ELR (cell line): ENCODE results near the gene BCL7B.
"Not testable (repeated sequence)": the region's sequence is repeated elsewhere in the genome, so short reads cannot be mapped to it uniquely, and the experiment has no call there.

Source experiments
- DNase-seq: peaks from one replicate; pipeline ENCODE4 v3.0.0-alpha.2; 2015; ENCODE audit warnings: low read depth

The BCL7B gene

DNA sequence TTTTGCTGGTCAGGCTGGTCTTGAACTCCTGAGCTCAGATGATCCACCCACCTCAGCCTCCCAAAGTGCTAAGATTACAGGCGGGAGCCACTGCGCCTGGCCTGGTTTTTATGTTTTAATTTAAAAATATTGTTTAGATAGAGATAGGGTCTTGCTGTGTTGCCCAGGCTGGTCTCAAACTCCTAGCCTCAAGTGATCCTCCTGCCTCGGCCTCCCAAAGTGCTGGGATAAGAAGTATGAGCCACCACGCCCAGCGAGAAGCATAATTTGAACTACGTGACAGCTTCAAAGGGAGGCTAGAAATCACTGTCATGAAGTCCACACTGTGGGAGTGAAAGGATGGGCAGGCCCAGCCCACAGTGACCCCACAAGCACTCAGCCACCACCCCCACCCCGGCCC lies 21.6 kb downstream of the BCL7B start:
- not testable (repeated sequence) for DNase-seq

DNA sequence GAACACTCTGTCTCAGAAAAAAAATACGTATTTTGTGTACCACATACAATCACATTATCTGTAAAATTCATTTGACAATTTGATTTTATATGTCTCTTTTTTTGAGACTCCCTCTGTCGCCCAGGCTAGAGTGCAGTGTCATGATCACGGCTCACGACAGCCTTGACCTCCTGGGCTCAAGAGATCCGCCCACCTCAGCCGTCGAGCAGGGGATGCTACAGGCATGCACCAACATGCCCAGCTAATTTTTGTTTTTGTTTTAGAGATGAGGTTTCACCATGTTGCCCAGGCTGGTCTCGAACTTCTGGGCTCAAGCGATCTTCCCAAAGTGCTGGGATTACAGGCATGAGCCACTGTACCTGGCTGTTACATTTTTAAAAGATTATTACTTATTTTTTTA lies 23.7 kb downstream of the BCL7B start:
- DNase-seq, result no peak

DNA sequence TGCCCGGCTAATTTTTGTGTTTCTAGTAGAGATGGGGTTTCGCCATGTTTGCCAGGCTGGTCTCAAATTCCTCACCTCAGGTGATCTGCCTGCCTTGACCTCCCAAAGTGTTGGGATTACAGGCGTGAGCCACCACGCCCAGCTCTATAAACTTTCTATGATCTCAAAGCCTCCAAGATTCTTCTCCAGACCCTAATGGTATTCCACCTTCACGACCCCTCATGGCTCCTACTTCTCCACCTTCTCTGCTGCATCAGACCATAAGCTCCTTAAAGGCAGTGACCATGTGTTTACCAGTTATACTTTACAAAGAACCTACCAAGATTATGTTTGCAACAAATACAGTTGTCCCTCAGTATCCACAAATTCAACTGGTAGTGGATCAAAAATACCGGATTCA lies 25.3 kb downstream of the BCL7B start:
- no peak for DNase-seq

DNA sequence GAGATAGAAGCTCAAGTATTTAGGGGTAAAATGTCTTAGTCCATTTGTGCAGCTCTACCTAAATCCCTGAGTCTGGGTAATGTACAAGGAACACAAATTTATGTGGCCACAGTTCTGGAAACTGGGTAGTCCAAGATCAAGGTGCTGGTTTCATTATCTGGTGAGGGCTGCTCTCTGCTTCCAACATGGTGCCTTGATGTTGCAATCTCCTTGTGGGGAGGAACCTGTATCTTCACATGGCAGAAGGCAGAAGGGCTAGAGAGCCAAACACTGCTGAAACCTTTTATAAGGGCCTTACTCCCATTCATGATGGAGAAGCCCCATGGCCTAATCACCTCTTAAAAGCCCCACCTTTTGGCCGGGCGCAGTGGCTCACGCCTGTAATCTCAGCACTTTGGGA lies 26.7 kb downstream of the BCL7B start:
- no peak for DNase-seq

DNA sequence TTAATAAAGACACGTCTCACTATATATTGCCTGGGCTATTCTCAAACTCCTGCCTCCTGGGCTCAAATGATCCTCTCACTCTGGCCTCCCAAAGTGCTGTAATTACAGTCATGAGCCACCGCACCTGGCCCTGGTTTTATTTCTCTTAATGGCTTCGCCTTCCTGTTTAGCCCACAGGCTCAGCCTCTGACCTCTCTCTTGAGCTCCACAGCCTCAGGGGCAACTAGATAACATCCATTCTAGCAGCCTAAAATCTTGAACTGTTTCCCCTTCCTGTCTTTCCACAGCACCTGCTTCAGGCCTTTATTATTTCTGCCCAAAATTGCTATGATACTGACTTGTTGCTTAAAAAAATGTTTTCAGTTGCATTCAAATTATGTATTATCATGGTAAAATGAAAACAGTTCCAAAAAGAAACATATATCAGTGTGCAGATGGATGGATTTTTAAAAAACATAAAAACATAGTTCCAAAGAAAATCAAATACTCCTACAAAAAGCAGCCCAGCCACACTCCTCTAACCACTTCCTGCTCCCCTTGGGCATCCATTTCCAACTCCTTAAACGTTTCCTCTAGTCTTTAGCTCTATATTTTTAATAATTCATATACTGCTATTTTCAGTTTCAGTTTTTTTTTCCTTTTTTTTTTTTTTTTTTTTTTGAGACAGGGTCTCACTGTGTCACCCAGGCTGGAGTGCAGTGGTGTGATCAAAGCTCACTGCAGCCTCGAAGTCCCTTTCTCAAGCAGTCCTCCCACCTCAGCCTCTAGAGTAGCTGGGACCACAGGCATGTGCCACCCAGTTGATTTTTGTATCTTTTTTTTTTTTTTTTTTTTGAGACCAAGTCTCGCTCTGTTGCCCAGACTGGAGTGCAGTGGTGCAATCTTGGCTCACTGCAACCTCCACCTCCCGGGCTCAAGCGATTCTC lies 30.3 kb downstream of the BCL7B start:
- DNase-seq, result peak; percentile 23

DNA sequence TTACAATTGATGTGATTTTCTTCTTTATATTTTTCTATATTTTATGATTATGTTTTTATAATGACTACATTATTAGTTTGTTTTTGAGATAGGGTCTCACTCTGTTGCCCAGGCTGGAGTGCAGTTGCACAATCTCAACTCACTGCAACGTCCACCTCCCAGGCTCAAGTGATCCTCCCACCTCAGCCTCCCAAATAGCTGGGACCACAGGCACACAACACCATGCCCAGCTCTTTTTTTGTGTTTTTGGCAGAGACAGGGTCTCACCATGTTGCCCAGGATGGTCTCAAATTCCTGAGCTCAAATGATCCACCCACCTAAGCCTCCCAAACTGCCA lies 31.4 kb downstream of the BCL7B start:
- DNase-seq, result not testable (repeated sequence)

DNA sequence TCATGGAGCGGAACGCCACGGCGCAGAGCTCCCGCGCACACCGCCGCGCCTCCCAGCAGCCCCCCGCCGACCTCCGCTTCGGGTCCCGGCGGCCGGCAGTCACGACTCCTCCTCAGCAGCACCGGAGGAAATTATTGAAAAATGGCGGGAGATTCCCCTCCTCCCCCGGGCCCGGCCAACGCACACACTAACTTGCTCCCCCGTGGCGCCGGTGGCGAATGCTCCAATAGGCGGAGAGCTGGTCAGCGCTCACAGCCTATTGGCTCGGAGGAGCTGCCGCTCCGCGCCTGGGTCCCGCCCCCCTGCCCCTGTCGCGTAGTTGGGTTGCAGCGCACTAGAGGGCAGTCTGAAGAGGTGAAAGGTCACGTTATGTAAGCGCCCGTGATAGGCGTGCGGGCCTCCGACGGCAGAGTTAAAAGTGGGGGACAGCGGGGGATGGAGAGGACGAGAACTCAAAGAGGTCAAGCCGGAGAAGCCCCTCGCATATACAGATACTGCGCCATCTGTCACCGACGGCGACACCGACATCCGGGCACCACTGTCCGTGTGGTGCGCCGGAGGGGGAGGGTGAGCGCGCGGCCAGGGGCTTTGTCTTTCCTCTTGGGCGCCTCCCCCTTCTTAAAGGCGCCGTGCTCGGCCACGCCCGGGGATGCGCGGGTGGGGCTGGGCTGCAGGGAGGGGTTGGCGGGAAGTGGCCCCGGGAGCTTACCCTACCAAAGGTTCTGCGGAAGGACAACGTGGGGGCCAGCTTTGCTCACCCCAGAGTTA lies 35.2 kb downstream of the BCL7B start, which contains the start of gene BAZ1B:
TSS of gene BAZ1B (minus strand) at position 189 of the 768 bp plus-strand sequence. CDS start 360 bp downstream, outside the sequence.
- DNase-seq, result peak; percentile 99

DNA sequence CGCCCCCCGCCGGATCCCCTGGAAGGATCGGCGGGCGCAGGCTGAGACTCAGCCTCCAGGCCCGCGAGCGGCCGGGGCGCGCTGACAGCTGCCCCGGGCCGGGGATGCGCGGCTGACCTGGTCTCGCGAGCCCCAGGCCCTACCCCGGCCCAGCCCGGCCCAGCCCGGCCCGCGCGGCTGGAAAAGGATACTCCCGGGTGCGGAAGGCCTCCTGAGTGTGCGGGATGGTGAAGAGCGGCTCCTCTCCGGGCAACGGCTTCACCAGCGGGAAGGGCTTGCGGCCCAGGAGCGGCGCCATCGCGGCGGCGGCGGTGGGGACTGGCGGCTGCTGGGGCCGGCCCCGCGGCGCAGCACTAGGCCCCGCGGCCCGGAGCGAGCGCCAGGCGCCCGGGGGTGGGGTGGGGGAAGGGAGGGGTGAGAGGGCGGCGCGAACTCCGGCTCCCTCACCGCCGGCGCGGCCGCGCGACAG lies 35.8 kb downstream of the BCL7B start:
- DNase-seq, result peak; percentile 63

DNA sequence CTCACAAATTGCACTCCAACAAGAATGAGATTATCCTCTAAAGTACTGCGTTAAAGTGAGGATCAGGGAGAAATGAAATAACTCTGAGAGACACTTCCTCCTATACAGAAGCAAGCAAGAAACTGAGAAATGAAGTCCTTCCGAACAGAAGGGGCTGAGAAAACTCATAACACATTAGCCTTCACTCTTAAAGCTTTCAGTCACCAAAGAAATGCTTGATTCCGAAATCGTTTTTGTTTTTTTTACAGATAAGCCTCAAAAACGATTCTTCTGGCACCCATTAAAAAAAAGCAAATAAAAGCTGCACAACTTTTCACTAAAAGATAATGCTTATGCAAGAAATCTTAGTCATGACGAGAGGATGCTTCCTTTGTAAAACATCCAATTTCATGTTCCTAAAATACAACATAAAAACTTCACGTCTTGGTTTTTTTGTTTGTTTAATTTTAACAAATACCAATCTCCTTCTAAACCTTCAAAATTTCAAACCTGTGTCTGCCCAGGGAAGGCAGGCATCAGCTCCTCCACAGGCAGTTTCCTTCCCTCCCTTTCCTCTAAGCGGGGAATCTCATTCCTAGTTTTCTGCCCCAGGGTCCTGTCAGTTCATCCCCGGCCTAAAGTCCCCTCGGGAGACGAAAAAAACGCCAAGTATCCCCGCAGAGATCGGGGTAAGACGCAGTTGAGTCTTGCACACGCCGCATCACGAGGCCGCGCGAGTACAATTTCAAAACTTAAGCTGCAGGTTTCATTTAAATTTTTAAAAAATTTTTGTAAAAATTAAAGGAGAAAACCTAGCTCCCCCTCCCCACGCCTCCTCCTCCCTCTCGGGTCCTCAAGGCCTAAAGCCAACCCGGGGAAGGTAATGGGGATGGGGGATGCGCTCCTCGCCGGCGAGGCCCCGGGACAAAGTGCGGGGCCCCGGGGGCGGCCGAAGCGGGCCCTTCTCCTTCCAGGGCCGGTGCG lies 36.5 kb downstream of the BCL7B start:
- peak; percentile 45 for DNase-seq

DNA sequence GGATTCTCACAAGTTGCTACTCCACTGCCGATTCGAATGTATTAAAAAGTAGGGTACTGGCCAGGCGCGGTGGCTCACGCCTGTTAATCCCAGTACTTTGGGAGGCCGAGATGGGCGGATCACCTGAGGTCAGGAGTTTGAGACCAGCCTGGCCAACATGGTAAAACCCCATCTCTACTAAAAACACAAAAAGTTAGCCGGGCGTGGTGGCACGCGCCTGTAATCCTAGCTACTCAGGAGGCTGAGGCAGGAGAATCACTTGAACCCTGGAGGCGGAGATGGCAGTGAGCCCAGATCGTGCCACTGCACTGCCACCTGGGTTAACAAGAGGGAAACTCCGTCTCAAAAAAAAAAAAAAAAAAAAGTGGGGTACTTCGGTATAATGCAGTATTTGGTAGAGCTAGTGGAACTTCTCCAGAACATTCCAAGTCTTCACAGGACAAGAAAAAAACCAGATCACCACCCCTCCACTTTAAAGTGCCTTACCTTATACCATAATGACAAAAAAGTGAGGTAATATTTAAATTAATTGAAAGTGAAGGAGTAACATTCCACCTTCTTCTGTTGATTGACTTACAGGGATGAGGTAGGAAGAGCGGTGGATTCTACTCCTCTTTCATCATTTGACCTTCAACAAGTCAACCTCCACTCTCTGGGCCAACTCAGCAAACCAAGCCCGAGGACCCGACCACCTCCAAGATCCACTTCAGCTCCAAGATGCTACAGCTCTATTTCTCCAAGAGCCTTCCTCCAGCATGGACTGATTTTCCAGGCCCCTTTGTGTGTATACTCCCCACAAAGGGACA lies 37.4 kb downstream of the BCL7B start:
- peak; percentile 13 for DNase-seq

DNA sequence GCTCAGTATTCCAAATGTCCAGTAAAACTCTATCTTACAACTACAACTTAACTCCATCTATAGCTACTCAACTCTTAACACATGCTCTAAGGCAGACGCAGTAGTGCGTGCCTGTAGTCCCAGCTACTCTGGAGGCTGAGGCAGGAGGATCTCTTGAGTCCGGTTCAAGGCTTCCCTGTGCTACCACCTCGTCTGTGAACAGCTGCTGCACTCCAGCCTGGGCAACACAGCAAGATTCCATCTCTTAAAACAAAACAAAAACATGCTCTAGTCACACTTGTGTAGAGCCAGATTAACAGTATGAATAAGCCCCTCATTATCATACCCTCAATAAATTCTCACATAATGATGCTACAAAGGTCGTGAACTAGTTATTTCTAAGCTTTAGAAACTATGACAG lies 39.0 kb downstream of the BCL7B start:
- DNase-seq, result no peak

DNA sequence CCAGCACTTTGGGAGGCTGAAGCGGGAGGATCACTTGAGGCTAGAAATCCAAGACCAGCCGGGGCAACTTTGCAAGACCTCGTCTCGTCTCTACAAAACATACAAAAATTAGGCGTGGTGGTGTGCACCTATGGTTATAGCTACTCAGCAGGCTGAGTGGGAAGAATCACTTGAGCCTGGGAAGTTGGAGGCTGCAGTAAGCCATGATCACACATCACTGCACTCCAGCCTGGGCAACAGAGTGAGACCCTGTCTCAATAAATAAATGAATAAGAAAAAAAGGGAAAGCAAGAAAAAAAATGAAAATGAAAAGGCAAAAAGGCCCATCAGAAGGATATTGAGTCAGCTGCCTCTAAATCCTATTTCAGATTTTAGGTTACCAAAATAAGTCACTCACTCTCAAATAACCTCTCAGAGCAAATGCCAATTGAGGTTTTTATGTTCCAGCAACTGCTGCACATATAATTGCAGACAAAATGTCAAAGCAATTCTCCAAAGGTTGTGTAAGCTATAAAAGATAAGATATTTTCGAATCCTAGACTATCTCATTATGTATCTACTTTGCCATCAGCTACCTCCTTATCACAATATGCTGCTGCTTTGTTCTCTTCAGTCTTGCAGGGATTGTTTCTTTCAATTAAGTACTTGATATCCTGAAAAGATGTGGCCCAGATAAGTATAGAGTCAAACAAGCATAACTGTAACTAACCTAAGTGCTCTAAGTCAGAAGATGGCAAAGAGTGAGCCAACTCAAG lies 40.1 kb downstream of the BCL7B start:
- no peak for DNase-seq

DNA sequence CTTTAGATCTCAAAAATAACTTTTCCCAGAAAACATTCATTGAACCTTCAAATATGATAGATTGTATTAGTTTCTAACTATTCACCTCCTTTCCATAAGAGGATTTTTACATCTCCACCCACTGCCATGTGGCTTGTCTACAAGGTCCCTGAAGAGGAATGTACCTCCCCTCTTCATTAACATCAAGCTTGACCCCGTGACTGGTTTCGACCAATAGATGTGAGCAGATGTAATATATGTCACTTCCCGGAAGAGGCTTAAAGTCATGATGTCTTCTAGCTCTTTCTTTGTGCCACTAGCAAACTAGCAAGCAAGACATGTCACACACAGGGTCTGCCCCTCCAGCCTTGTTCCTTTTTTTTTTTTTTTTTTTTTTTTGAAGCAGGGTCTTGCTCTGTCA lies 42.3 kb downstream of the BCL7B start:
- DNase-seq, result no peak

DNA sequence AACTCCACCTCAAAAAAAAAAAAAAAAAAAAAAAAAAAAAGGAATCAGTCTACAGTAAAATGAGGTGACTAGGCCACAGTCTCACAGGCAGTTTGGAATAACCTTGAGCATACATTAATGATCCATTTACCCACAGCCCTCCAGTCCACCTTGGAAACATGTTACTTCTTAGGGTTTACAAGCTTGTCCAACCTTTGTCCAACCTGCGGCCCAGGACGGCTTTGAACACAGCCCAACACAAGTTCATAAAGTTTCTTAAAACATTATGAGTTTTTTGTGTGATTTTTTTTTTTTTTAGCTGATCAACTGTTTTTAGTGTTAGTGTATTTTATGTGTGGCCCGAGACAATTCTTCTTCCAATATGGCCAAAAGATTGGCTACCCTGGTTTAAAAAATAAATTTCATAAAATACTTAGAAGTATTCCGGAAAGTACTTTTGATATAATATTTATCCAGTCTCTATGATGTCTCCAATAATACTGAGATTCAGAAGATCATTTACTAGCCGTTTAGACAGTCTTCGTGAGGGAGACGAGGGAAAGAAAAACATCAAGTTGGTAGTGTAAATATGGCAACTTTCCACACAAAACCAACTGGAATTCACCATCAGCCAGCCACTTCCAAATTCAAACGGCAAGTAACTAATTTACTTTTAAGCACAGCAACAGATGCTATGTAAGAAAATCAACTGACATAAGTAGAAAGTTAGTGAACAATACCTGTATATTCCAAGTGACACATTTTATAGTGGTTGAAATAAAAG lies 45.3 kb downstream of the BCL7B start:
- DNase-seq, result no peak

DNA sequence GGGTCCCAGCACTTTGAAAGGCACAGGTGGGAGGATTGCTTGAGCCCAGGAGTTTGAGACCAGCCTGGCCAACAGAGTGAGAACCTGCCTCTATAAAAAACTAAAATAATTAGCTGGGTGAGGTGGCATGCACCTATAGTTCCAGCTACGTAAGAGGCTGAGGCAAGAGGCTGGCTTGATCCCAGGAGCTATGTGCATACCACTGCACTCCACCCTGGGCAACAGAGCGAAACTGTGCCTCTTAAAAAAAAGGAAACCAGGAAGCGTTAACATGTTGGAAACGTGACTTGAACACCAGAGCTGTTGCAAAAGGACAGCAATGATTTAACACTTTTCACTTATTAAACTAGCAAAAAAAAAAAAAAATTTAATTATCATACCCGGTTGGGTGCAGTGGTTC lies 48.0 kb downstream of the BCL7B start:
- DNase-seq, result no peak

DNA sequence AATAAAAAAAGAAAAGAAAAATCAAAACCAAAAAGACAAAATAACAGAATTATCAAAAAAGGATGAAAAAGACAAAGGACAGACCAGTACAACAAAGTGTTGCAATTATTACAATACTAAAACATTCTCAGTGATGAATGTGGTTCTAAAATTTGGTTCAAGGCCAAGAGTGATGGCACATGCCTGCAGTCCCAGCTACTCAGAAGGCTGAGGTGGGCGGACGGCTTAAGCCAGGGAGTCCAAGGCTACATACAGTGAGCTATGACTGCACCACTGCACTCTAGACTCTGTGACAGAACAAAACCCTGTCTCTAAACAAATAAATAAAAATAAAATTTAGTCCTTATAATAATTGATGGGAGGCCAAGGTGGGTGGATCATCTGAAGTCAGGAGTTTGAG lies 49.9 kb downstream of the BCL7B start:
- DNase-seq, result no peak

DNA sequence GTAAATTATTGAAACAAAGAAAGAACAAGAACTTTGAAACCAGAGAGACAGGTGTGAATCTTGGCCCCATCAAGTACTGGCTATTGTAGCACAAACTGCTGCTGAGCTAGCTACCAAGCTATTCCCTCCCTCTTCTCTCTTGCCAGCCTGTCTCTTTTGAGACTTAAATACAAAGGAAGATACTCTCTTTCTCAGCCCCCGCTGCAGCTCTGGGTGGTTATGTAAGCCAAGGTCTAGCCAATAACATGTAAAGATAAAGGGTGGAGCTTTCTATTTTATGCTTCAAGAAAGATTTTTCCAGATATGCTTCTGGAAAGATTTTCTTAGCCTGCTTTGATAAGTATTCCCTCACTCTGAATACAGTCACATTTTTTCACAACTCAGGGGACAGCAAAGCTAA lies 52.6 kb downstream of the BCL7B start:
- DNase-seq, result no peak

DNA sequence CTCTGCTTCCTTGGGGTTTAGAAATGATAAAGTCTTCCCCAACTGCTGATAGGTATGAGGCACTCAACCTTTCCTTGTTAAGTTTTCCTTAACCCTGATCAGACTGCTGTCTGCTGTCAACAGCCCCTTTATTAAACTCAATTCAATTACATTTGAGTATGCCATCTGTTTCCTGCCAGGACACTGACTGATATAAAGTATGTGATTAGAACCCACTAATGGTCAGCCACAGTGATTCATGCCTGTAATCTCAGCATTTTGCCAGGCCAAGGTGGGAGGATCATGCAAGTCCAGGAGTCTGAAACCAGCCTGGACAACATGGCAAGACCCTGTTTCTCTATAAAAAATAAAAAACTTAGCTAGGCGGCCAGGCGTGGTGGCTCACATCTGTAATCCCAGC lies 53.5 kb downstream of the BCL7B start:
- DNase-seq, result no peak

DNA sequence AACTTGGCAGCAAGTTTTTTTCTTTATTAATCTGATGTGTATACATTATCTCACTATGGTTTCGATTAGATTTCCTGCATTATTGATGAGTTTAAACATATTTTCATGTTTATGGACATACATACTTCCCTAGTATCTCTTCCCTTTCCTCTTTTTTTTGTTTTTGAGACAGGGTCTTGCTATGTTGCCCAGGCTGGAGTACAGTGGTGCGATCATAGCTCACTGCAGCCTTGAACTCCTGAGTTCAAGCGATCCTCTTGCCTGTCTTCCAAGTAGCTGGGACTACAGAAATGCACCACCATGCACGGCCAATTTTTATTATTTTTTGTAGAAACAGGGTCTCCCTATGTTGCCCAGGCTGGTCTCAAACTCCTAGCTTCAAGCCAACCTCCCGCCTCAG lies 54.3 kb downstream of the BCL7B start:
- DNase-seq, result no peak

DNA sequence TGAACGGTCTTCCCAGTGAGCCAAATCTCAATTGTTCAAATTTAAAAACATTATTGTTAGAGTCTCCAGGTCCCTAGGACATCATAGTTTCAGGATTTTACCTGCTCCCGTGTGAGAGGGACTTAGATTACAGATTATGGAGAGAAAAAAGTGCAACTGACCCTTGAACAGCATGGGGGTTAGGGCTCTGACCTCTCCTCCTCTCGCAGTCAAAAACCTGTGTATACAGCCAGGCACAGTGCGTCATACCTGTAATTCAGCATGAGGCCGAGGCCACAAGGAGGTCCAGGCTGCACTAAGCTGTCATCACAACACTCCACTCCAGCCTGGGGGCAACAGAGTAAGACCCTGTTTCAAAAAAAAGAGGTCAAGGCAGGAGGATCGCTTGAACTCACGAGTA lies 60.9 kb downstream of the BCL7B start:
- DNase-seq, result no peak
